NB4 (cell line): ENCODE data around the gene AGAP1.

Experiments
- CTCF ChIP-seq: IDR thresholded peaks from one replicate; pipeline ENCODE4 v1.5.1; 2012; ENCODE audit warnings: low read depth, low read length
- MAX ChIP-seq: IDR thresholded peaks from 2 replicates; pipeline ENCODE4 v1.6.1; 2011; ENCODE audit warnings: low read depth, low read length
- MYC ChIP-seq: IDR thresholded peaks from 2 replicates; pipeline ENCODE4 v1.6.1; 2011; ENCODE audit warnings: low read depth, low read length
- POLR2A ChIP-seq: IDR thresholded peaks from 2 replicates; pipeline ENCODE4 v1.6.1; 2011; ENCODE audit warnings: mild to moderate bottlenecking; ENCODE audit not compliant: insufficient read length; ENCODE audit errors: extremely low read depth

- TF ChIP-seq CTCF (no peak), POLR2A (no peak), MAX (no peak), MYC (no peak)
Observed at GRCh38 chr2:235600926-235601325, 107.1 kb downstream of the AGAP1 start.
